MCF 10A (cell line): ENCODE measurements around the gene HOXA7. TPM values are rescaled to one million over a fixed set of nuclear protein-coding genes. Genes with fewer than 3 reads are reported as not detected.

Experiments used
- BruUV-seq: library from RNA; stranded (reverse); fragments of 400-500 nt; replicated peaks from 2 replicates; lab custom pipeline; 2021; lab: Mats Ljungman, UMichigan
- CTCF ChIA-PET: fragments of 300-600 bp; sonication (Branson Sonifier 250); formaldehyde crosslinking; extraction: SDS; loops from one replicate; lab custom pipeline; 2021; ENCODE audit warnings: antibody characterized with exemption, inconsistent platforms; lab: Yijun Ruan, JAX
- POLR2A ChIA-PET: fragments of 300-600, 350-650 bp; sonication (Branson Sonifier 250); formaldehyde crosslinking; extraction: SDS; loops from one replicate; lab custom pipeline; 2020; ENCODE audit warnings: antibody characterized with exemption, inconsistent platforms; lab: Yijun Ruan, JAX
- DNase-seq: peaks from one replicate; pipeline ENCODE4 v3.0.0-alpha.2; 2018; ENCODE audit not compliant: unreplicated experiment
- H3K27ac Mint-ChIP-seq: one replicate; pipeline ENCODE4 v1.8.0; 2022; ENCODE audit warnings: mild to moderate bottlenecking, low read depth, mixed read lengths; ENCODE audit not compliant: unreplicated experiment
- H3K27me3 Mint-ChIP-seq: one replicate; pipeline ENCODE4 v1.8.0; 2022; ENCODE audit warnings: mixed read lengths; ENCODE audit not compliant: insufficient read depth, unreplicated experiment
- H3K36me3 Mint-ChIP-seq: one replicate; pipeline ENCODE4 v1.8.0; 2022; ENCODE audit warnings: mild to moderate bottlenecking, moderate library complexity, mixed read lengths; ENCODE audit not compliant: insufficient read depth, unreplicated experiment
- H3K4me1 Mint-ChIP-seq: one replicate; pipeline ENCODE4 v1.8.0; 2022; ENCODE audit warnings: mixed read lengths; ENCODE audit not compliant: insufficient read depth, unreplicated experiment
- H3K4me3 Mint-ChIP-seq: one replicate; pipeline ENCODE4 v1.8.0; 2022; ENCODE audit warnings: mild to moderate bottlenecking, moderate library complexity, mixed read lengths; ENCODE audit not compliant: unreplicated experiment
- H3K9me3 Mint-ChIP-seq: one replicate; pipeline ENCODE4 v1.8.0; 2022; ENCODE audit warnings: mixed read lengths; ENCODE audit not compliant: unreplicated experiment
- CTCF ChIP-seq: fragments of 200-600 bp; IDR thresholded peaks from one replicate; pipeline ENCODE4 v1.8.0; 2022; ENCODE audit warnings: antibody characterized with exemption, mild to moderate bottlenecking; ENCODE audit not compliant: unreplicated experiment
- intact Hi-C: fragments of 100-400 bp; cut with micrococcal nuclease; formaldehyde crosslinking; loops from 2 replicates; pipeline ENCODE4 v1.14.1; 2022
- total RNA-seq: library from RNA; stranded (reverse); gene quantifications from 2 replicates; pipeline ENCODE4 v1.2.3, GENCODE V29; 2022

Gene HOXA7
- total RNA-seq, 1 experiment from 2014 or later = 0.44 TPM

DNA sequence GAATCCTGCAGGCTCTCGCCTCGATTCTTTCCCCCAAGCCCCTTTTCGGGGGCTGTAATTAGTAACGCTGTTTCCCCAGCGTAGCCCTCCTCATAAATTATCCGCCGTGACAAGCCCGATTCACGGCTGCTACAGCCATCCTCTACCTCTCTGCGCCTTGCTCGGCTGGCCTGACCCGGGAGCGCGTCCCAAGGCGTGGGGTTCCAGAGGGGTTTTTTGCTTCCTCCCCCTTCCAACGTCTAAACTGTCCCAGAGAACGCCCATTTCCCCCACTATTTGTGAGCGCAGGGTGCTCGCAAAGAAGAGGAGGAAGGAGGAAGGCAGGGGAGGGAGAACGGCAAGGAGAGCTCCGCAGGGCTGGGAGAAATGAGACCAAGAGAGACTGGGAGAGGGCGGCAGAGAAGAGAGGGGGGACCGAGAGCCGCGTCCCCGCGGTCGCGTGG, 13.9 kb downstream of the HOXA7 start:
- ChIA-PET POLR2A (interaction anchor here (1.0 to 7.2 kb wide), 29 partner anchors 7 to 1055 kb away, joined by 3 to 459 read pairs (median 13); partner anchors contain the start of genes CBX3, HOXA1, HOXA4 and HOXA7), CTCF (interaction anchor here (0.9 to 6.7 kb wide), 14 partner anchors 15 to 1059 kb away, joined by 3 to 190 read pairs (median 6); no protein-coding TSS in a partner anchor)
- no TSS peak for BruUV-seq
- Mint-ChIP-seq H3K27me3 (no peaks in the 10 kb centered on the region), H3K4me1 (peaks cover 34% of the 10 kb centered on the region), H3K27ac (peak overlapping the region; percentile 99), H3K4me3 (peak overlapping the region; percentile 100), H3K9me3 (no peaks in the 10 kb centered on the region), H3K36me3 (peaks cover 29% of the 10 kb centered on the region)
- TF ChIP-seq CTCF = no peak
- intact Hi-C loops = loop anchor here (1.0 to 5.0 kb wide), 6 partner anchors 456 to 940 kb away; partner anchors contain the start of genes CBX3 and HNRNPA2B1
- DNase-seq = peak; percentile 47

- peak overlapping the region; percentile 99 for H3K27ac Mint-ChIP-seq
- POLR2A ChIA-PET = interaction anchor here (0.6 to 7.2 kb wide), 25 partner anchors 8 to 1216 kb away, joined by 3 to 459 read pairs (median 13); partner anchors contain the start of genes HNRNPA2B1, HOXA1, HOXA4 and HOXA9
- TF ChIP-seq CTCF = peak; percentile 23
- intact Hi-C loops = loop anchor here (5.0 kb wide), 3 partner anchors 475 to 940 kb away; partner anchors contain the start of genes CBX3 and HNRNPA2B1
- DNase-seq = peak; percentile 79
- H3K4me1 Mint-ChIP-seq = peaks cover 36% of the 10 kb centered on the region
- CTCF ChIA-PET = interaction anchor here (0.7 to 6.7 kb wide), 15 partner anchors 20 to 773 kb away, joined by 3 to 190 read pairs (median 6); no protein-coding TSS in a partner anchor
- peaks cover 29% of the 10 kb centered on the region for H3K36me3 Mint-ChIP-seq
- BruUV-seq = no TSS peak
- no peaks in the 10 kb centered on the region for H3K27me3 Mint-ChIP-seq
- H3K4me3 Mint-ChIP-seq = peak overlapping the region; percentile 100
- no peaks in the 10 kb centered on the region for H3K9me3 Mint-ChIP-seq
These were observed 14.4 kb downstream of the HOXA7 start for GRCh38 chr7:27141923-27142579.

DNA sequence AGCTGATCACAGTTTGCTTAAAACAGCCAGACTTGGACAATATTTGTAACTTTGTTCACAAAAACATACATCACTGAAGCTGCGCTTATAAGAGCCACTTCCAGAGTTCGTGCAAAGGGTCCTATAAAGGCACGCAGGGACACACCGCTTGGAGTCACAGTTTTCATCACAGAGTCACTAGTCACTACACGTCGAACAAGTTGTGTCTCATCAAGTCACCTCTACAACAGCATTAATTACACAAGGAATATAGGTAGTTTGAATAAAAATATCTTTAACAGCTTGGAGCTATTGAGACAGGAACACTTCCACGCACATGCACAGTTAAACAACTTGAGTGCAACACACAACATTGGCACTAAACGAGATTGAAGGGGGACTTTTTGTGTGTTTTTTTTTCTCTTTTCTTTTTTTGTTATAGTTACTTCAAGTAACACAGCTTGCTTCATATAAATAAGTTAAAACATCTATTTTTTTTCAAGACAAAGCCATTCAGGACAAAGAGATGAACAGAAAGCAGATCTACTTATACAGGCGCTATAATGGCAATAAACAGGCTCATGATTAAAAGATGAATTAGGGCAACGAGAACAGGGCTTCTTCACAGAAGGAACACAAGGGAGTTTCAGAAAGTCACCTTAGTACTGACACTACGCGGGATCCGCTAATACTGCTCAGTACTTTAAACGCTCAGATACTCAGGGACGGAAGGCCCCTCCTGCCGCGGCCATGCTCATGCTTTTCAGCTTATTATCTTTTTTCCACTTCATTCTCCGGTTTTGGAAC, 15.1 kb downstream of the HOXA7 start:
- peaks cover 29% of the 10 kb centered on the region for H3K36me3 Mint-ChIP-seq
- no peaks in the 10 kb centered on the region for H3K27me3 Mint-ChIP-seq
- CTCF ChIA-PET = interaction anchor here (0.6 to 6.7 kb wide), 20 partner anchors 9 to 470 kb away, joined by 3 to 190 read pairs (median 5); no protein-coding TSS in a partner anchor
- TF ChIP-seq CTCF = no peak
- POLR2A ChIA-PET = interaction anchor here (0.6 to 7.2 kb wide), 26 partner anchors 8 to 1216 kb away, joined by 3 to 459 read pairs (median 10); partner anchors contain the start of genes HNRNPA2B1, HOXA1, HOXA4 and HOXA9
- TSS peak; percentile 22 for BruUV-seq
- intact Hi-C loops = loop anchor here (5.0 kb wide), 3 partner anchors 474 to 939 kb away; partner anchors contain the start of genes CBX3 and HNRNPA2B1
- H3K9me3 Mint-ChIP-seq = no peaks in the 10 kb centered on the region
- peak; percentile 55 for DNase-seq
- H3K4me1 Mint-ChIP-seq = peaks cover 37% of the 10 kb centered on the region
- H3K27ac Mint-ChIP-seq = peak overlapping the region; percentile 99
- peak overlapping the region; percentile 100 for H3K4me3 Mint-ChIP-seq
